Fibroblast of skin of left biceps (primary cell): ENCODE measurements around the gene GAD2.

ENCODE experiments used
- DNase-seq, 2 experiments: peaks; one replicate each; pipeline ENCODE4 v3.0.0-alpha.2; 2013; ENCODE audit warnings: low read depth in 2 of 2

The GAD2 gene

GRCh38 chr10:26221541-26221940, 5.0 kb downstream of the GAD2 start:
- no peak for DNase-seq

GRCh38 chr10:26222563-26222962, 6.0 kb downstream of the GAD2 start:
- no peak for DNase-seq

- no peak for DNase-seq
These were observed 8.7 kb downstream of the GAD2 start for GRCh38 chr10:26225322-26225721.

- DNase-seq = no peak
These were observed 11.2 kb downstream of the GAD2 start for GRCh38 chr10:26227786-26228185.

GRCh38 chr10:26232174-26232573, 15.6 kb downstream of the GAD2 start:
- no peak for DNase-seq

- DNase-seq = no peak
These were observed 19.2 kb downstream of the GAD2 start for GRCh38 chr10:26235761-26236160.

- DNase-seq = no peak
These were observed 21.8 kb downstream of the GAD2 start for GRCh38 chr10:26238378-26238777.

- DNase-seq = no peak
These were observed 26.3 kb downstream of the GAD2 start for GRCh38 chr10:26242706-26243350.

GRCh38 chr10:26243351-26243720, 26.8 kb downstream of the GAD2 start:
- DNase-seq = no peak

- DNase-seq = no peak
These were observed 33.1 kb downstream of the GAD2 start for GRCh38 chr10:26249681-26250080.

- no peak for DNase-seq
These were observed 35.4 kb downstream of the GAD2 start for GRCh38 chr10:26251925-26252324.

- DNase-seq = no peak
These were observed 38.0 kb downstream of the GAD2 start for GRCh38 chr10:26254616-26255015.

GRCh38 chr10:26259341-26259740, 42.8 kb downstream of the GAD2 start:
- no peak for DNase-seq

GRCh38 chr10:26269754-26270153, 53.2 kb downstream of the GAD2 start:
- no peak for DNase-seq

GRCh38 chr10:26274391-26274790, 57.8 kb downstream of the GAD2 start:
- DNase-seq = no peak

- no peak for DNase-seq
These were observed 61.7 kb downstream of the GAD2 start for GRCh38 chr10:26278295-26278694.

GRCh38 chr10:26290236-26290635, 73.7 kb downstream of the GAD2 start:
- DNase-seq = no peak

- DNase-seq = no peak
These were observed 75.3 kb downstream of the GAD2 start for GRCh38 chr10:26291721-26292480.

- DNase-seq = no peak
These were observed 79.8 kb downstream of the GAD2 start for GRCh38 chr10:26296360-26296759.

- DNase-seq = no peak
These were observed 83.4 kb downstream of the GAD2 start for GRCh38 chr10:26300001-26300400.

GRCh38 chr10:26303366-26303765, 86.8 kb downstream of the GAD2 start:
- DNase-seq = no peak

- DNase-seq = no peak
These were observed 93.8 kb downstream of the GAD2 start for GRCh38 chr10:26310361-26310760.

- no peak for DNase-seq
These were observed 94.9 kb downstream of the GAD2 start for GRCh38 chr10:26311383-26311940.
